PC-3 (cell line): ENCODE data around the gene CTTN.

ENCODE experiments used
- CTCF ChIP-seq: fragments of 300-600 bp; sonication (generic); conservative IDR thresholded peaks from 2 replicates; pipeline ENCODE4 v1.5.1; 2017; ENCODE audit warnings: antibody characterized with exemption, low read depth, mild to moderate bottlenecking, low read length
- EZH2 ChIP-seq: fragments of 300-600 bp; sonication (generic); IDR thresholded peaks from one replicate; pipeline ENCODE4 v1.6.1; 2017; ENCODE audit warnings: antibody characterized with exemption, mild to moderate bottlenecking, low read length; ENCODE audit not compliant: unreplicated experiment

DNA sequence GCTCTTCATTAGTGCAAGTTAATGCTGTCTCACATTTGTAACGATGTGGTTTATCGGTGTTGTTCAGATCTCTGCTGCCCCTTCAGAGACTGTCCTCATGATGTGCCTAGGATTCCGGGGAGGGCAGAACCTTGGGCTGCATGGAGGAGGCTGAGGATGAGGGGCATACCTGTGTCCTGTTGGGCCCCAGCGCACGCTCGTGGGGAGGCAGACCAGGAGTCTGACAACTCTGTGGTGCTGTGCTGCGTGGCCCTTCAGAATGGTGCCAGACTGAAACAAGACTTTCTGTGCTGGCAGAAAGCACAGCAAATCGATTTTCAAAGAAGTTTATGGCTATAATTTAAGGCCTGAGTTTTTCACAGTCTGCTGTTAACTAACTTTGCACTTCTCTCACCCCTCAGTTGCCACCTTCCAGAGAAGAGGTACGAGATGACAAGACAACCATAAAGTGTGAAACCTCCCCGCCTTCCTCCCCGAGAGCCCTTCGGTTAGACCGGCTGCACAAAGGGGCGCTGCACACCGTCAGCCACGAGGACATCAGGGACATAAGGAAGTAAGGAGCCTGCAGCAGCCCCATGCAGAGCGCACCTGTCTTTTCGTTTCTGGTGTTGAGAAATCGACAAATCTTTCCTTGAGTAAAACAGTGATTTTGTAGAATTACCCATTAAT lies 44.3 kb upstream of the CTTN start:
- TF ChIP-seq CTCF (no peak), EZH2 (no peak)
